ENCODE results near the gene RBMS2.
"Not testable (repeated sequence)": the region's sequence is repeated elsewhere in the genome, so short reads cannot be mapped to it uniquely, and the experiment has no call there.

The RBMS2 gene

DNA sequence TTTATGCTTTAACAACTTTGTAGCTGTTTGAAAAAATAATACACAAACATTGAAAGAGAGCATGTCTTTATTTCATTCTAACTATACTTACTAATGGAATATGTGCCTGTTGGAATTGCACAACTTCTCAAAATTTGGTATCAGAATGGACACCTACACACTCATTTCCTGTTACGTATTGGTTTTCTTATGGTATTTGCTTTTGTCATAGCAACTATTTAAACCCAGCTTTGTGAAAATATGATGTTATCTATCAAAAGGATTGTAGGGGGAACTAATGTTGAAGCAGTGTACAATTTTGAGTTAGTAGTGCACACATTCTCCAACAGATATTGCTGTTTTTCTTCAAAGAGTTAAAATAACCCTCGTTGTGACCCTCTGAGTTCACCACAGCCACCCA is 52.6 kb downstream of the RBMS2 start:
- Histone ChIP-seq H3K27ac (ENCODE audit: insufficient read depth, low read length, poor library complexity, severe bottlenecking) (no peak overlapping the region), H3K9me3 (ENCODE audit: control insufficient read depth, low read length) (no peaks in the 10 kb centered on the region), H3K36me3 (ENCODE audit: control insufficient read depth, insufficient read depth, low read length) (no peaks in the 10 kb centered on the region), H3K4me3 (ENCODE audit: insufficient read depth, low read depth, low read length, poor library complexity, severe bottlenecking) (no peak overlapping the region), H3K4me1 (ENCODE audit: control insufficient read depth, insufficient read depth, low read length, poor library complexity, severe bottlenecking) (peaks cover 10% of the 10 kb centered on the region), H3K27me3 (replicated peaks; ENCODE audit: control insufficient read depth, insufficient read depth, low read length, poor library complexity, severe bottlenecking) (no peaks in the 10 kb centered on the region)
- DNase-seq: no peak

DNA sequence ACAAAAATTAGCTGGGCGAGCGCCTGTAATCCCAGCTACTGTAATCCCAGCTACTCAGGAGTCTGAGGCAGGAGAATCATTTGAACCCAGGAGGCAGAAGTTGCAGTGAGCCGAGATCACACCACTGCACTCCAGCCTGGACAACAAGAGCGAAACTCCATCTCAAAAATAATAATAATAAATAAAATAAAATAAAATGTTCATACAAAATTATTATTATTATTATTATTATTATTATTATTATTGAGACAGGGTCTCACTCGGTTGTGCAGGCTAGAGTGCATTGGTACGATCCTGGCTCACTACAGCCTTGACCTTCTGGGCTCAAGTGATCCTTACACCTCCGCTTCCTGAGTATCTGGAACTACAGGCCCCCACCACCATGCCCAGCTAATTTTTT is 55.6 kb downstream of the RBMS2 start:
- H3K9me3 ChIP-seq (ENCODE audit: control insufficient read depth, low read length); H3K27me3 ChIP-seq (replicated peaks; ENCODE audit: control insufficient read depth, insufficient read depth, low read length, poor library complexity, severe bottlenecking); DNase-seq; H3K36me3 ChIP-seq (ENCODE audit: control insufficient read depth, insufficient read depth, low read length); H3K4me3 ChIP-seq (ENCODE audit: insufficient read depth, low read depth, low read length, poor library complexity, severe bottlenecking); H3K4me1 ChIP-seq (ENCODE audit: control insufficient read depth, insufficient read depth, low read length, poor library complexity, severe bottlenecking); H3K27ac ChIP-seq (ENCODE audit: insufficient read depth, low read length, poor library complexity, severe bottlenecking): not testable (repeated sequence)

DNA sequence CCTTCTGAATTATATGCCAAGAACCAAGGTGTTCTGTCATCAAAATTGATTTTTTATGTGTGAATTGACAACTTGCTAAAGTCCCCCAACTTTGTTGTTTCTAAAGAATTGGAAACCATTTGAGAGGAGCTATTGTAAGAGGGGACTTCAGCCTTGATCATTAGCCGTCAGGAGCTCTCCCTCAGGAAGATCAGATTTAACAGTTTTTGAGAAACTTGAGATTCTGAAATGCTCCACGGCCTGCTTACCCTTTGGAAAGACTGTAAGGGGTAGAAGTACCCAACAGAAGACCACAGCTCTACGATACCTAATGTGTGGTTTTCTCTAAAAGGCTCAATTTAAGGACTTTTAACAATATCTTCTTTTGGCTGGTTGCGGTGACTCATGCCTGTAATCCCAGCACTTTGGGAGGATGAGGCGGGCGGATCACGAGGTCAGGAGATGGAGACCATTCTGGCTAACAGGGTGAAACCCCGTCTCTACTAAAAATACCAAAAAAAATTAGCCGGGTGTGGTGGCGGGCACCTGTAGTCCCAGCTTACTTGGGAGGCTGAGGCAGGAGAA is 57.4 kb downstream of the RBMS2 start:
- no peaks in the 10 kb centered on the region for H3K36me3 ChIP-seq (ENCODE audit: control insufficient read depth, insufficient read depth, low read length)
- no peak overlapping the region for H3K27ac ChIP-seq (ENCODE audit: insufficient read depth, low read length, poor library complexity, severe bottlenecking)
- DNase-seq: no peak
- H3K4me3 ChIP-seq (ENCODE audit: insufficient read depth, low read depth, low read length, poor library complexity, severe bottlenecking): no peak overlapping the region
- H3K4me1 ChIP-seq (ENCODE audit: control insufficient read depth, insufficient read depth, low read length, poor library complexity, severe bottlenecking): peaks cover 10% of the 10 kb centered on the region
- H3K9me3 ChIP-seq (ENCODE audit: control insufficient read depth, low read length): no peaks in the 10 kb centered on the region
- H3K27me3 ChIP-seq (replicated peaks; ENCODE audit: control insufficient read depth, insufficient read depth, low read length, poor library complexity, severe bottlenecking): no peaks in the 10 kb centered on the region

DNA sequence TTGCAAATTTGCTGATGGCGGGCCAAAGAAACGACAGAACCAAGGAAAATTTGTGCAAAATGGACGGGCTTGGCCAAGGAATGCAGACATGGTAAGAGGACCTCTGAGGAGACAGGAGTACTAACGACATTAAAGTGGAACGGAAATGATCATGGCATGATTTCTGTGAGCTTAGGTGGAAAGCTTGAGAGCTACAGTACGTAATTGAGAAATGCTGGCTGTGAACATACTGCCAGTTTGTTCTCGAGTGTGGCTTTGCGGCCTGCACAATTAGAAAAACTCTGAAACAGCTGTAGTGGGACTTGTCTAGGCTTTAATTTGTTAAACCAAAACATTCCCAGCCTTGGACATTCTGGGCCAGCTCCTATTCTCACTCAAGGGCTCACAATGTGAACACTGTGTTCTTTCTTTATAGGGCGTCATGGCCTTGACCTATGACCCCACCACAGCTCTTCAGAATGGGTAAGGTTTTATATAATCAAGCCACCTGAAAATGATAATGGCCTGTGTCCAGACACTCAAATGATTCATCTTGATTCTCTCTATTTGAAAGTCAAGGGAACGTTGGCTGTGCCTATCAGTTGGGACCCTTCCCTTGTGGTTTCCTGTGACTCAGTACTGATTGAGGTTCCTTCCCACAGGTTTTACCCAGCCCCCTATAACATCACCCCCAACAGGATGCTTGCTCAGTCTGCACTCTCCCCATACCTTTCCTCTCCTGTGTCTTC is 60.0 kb downstream of the RBMS2 start:
- Histone ChIP-seq H3K4me1 (ENCODE audit: control insufficient read depth, insufficient read depth, low read length, poor library complexity, severe bottlenecking) (peaks cover 10% of the 10 kb centered on the region), H3K27me3 (replicated peaks; ENCODE audit: control insufficient read depth, insufficient read depth, low read length, poor library complexity, severe bottlenecking) (no peaks in the 10 kb centered on the region), H3K9me3 (ENCODE audit: control insufficient read depth, low read length) (no peaks in the 10 kb centered on the region), H3K36me3 (ENCODE audit: control insufficient read depth, insufficient read depth, low read length) (no peaks in the 10 kb centered on the region), H3K27ac (ENCODE audit: insufficient read depth, low read length, poor library complexity, severe bottlenecking) (no peak overlapping the region), H3K4me3 (ENCODE audit: insufficient read depth, low read depth, low read length, poor library complexity, severe bottlenecking) (no peak overlapping the region)
- DNase-seq: peak in 2 of 3 donors; percentile 6 to 13

DNA sequence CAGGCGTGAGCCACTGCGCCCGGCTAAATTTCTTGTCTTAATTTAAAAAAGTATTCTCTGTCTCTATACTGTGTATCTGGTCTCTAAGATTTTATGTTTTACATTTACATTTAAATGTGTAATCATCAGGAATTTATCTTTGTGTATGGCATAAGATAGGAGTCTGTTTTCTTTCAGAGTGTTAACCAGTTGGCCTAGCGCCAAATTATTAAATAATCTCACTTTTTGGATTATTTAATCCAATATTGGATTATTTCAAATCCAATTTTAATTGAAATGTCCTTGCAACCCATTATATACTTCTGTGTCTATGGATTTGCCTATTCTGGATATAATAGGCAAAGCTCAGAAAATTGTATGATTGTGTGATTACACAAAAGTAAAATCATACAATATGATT is 63.5 kb downstream of the RBMS2 start:
- Histone ChIP-seq H3K36me3 (ENCODE audit: control insufficient read depth, insufficient read depth, low read length) (no peaks in the 10 kb centered on the region), H3K9me3 (ENCODE audit: control insufficient read depth, low read length) (no peaks in the 10 kb centered on the region), H3K27me3 (replicated peaks; ENCODE audit: control insufficient read depth, insufficient read depth, low read length, poor library complexity, severe bottlenecking) (no peaks in the 10 kb centered on the region), H3K4me1 (ENCODE audit: control insufficient read depth, insufficient read depth, low read length, poor library complexity, severe bottlenecking) (peaks cover 10% of the 10 kb centered on the region), H3K27ac (ENCODE audit: insufficient read depth, low read length, poor library complexity, severe bottlenecking) (no peak overlapping the region), H3K4me3 (ENCODE audit: insufficient read depth, low read depth, low read length, poor library complexity, severe bottlenecking) (no peak overlapping the region)
- DNase-seq: no peak

DNA sequence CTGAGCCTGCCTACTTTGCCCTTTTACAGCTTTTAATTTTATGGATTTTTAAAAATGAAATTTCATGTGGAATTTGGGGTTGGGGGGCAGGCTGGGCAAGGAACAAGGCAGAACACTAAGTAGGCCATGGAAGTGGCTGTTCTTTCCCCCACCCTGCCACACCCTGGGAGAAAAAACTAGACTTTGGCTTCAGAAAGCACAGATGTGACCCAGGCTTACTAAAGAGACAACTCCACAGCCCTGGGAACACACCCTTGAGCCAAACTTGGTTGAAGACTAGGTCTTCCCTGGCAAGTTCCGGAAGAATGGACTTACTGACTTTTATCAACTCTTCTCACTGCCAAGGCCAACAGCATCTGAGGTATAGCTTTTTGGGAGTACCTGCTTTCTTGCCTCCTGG is 68.2 kb downstream of the RBMS2 start:
- no peaks in the 10 kb centered on the region for H3K4me1 ChIP-seq (ENCODE audit: control insufficient read depth, insufficient read depth, low read length, poor library complexity, severe bottlenecking)

DNA sequence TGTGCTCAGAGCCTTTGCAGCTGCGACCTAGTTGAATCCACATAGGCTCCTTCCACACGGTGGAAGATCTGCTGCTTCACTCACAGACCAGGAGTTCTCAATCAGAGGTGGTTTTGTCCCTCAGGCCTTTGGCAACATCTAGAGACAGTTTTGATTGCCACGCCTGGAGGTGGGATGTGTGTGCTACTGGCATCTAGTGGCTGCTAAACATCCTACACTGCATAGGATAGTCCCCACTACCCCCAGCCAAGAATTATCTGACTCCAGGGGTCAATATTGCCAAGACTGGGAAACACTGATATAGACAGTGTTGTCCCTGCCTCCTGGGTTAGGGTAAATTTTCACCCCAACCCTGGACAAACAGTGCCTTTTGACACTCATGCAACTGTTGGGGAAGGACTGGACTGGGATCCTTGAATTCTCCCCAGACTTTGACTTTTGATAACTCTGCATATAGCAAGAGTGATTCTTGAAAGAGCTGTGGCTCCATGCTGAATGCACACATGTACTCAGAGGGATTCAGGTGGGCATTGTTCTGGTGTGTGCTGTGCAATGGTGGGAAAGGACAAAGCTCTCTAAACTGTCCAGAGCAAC is 68.7 kb downstream of the RBMS2 start:
- no peak for DNase-seq

More for the DNA sequence above, 68.2 kb downstream of the RBMS2 start:
- Histone ChIP-seq H3K4me3 (ENCODE audit: insufficient read depth, low read depth, low read length, poor library complexity, severe bottlenecking) (no peak overlapping the region), H3K27me3 (replicated peaks; ENCODE audit: control insufficient read depth, insufficient read depth, low read length, poor library complexity, severe bottlenecking) (no peaks in the 10 kb centered on the region), H3K9me3 (ENCODE audit: control insufficient read depth, low read length) (no peaks in the 10 kb centered on the region), H3K36me3 (ENCODE audit: control insufficient read depth, insufficient read depth, low read length) (no peaks in the 10 kb centered on the region), H3K27ac (ENCODE audit: insufficient read depth, low read length, poor library complexity, severe bottlenecking) (no peak overlapping the region)
- no peak for DNase-seq

DNA sequence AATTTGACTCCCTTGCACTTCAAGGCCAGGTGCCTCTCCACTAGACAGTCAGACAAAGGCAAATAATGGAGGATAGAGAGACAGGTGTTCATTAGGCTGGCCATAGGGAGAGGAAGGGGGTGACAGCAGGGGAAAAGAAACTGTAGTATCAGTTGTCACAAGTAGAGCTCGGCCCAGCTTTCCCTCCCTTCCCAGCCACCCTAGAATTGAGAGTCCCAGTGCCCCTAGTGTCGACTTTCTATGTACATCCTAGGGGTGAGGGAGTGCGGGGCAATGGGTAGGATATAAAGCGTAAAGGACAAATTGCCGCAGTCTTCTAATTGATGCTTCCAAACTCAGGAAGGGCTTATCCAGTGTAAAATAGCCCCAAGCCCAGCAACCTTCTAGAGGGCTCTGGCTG is 69.5 kb downstream of the RBMS2 start:
- no peak overlapping the region for H3K27ac ChIP-seq (ENCODE audit: insufficient read depth, low read length, poor library complexity, severe bottlenecking)
- H3K36me3 ChIP-seq (ENCODE audit: control insufficient read depth, insufficient read depth, low read length): no peaks in the 10 kb centered on the region
- no peaks in the 10 kb centered on the region for H3K27me3 ChIP-seq (replicated peaks; ENCODE audit: control insufficient read depth, insufficient read depth, low read length, poor library complexity, severe bottlenecking)
- H3K4me1 ChIP-seq (ENCODE audit: control insufficient read depth, insufficient read depth, low read length, poor library complexity, severe bottlenecking): no peaks in the 10 kb centered on the region
- H3K9me3 ChIP-seq (ENCODE audit: control insufficient read depth, low read length): no peaks in the 10 kb centered on the region
- no peak overlapping the region for H3K4me3 ChIP-seq (ENCODE audit: insufficient read depth, low read depth, low read length, poor library complexity, severe bottlenecking)
- DNase-seq: no peak

More for the DNA sequence above, 68.7 kb downstream of the RBMS2 start:
- Histone ChIP-seq H3K27me3 (replicated peaks; ENCODE audit: control insufficient read depth, insufficient read depth, low read length, poor library complexity, severe bottlenecking) (no peaks in the 10 kb centered on the region), H3K36me3 (ENCODE audit: control insufficient read depth, insufficient read depth, low read length) (no peaks in the 10 kb centered on the region), H3K27ac (ENCODE audit: insufficient read depth, low read length, poor library complexity, severe bottlenecking) (no peak overlapping the region), H3K9me3 (ENCODE audit: control insufficient read depth, low read length) (no peaks in the 10 kb centered on the region), H3K4me1 (ENCODE audit: control insufficient read depth, insufficient read depth, low read length, poor library complexity, severe bottlenecking) (no peaks in the 10 kb centered on the region), H3K4me3 (ENCODE audit: insufficient read depth, low read depth, low read length, poor library complexity, severe bottlenecking) (no peak overlapping the region)

DNA sequence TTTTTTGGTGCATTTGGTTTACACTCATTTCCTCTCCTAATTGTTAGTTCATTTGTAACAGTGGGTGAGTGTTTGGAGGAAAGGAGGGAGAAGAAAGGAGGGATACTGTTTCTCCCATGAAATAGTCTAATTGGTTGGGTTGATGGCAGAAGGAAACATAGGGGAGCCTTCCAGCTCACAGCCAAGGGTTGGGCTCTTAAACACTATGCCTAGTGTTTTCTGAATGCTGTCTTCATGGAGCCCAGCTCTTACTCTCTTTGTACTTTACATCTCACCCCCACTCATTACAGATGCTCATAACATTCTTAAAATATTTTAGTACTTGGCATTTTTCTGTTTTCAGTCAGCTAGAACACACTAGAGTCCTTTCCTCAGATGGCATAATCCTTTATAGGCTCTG is 70.3 kb downstream of the RBMS2 start:
- Histone ChIP-seq H3K4me1 (ENCODE audit: control insufficient read depth, insufficient read depth, low read length, poor library complexity, severe bottlenecking) (no peaks in the 10 kb centered on the region), H3K27ac (ENCODE audit: insufficient read depth, low read length, poor library complexity, severe bottlenecking) (no peak overlapping the region)
- DNase-seq: no peak

DNA sequence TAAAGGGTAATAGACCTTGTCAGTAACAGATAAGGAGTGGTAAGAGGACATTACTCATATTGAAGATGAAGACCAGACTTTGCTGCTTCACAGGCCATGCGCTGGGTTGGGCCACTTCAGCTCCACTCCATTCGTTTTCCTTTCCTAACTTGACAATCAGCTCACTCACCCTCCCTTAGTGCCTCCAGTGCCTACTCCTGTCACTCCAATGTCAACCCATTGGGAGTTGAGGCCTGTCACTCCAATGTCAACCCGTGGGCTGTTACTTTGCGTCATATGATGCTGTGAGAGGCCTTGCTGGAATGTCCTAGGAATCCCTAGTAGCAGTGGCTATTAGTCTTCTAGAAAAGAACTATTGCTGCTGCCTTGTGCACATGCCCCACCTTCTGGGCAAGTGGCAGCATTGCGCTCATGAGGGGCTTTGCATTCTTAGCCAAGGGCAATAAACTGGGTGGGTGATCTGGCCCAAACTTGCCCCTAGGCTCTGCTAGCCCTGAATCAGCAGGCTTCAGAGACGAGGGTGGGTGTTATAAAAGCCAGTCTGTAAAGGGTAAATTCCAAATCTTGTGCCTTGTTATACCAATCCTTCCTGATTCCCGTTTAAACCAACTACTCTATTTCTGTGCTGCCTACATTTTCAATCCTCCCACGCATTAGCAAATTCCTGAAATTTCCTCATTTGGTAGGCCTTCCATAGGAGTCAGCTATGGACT is 72.4 kb downstream of the RBMS2 start:
- Histone ChIP-seq H3K36me3 (ENCODE audit: control insufficient read depth, insufficient read depth, low read length) (peaks cover 24% of the 10 kb centered on the region), H3K27me3 (replicated peaks; ENCODE audit: control insufficient read depth, insufficient read depth, low read length, poor library complexity, severe bottlenecking) (no peaks in the 10 kb centered on the region), H3K27ac (ENCODE audit: insufficient read depth, low read length, poor library complexity, severe bottlenecking) (no peak overlapping the region), H3K4me3 (ENCODE audit: insufficient read depth, low read depth, low read length, poor library complexity, severe bottlenecking) (no peak overlapping the region), H3K9me3 (ENCODE audit: control insufficient read depth, low read length) (no peaks in the 10 kb centered on the region), H3K4me1 (ENCODE audit: control insufficient read depth, insufficient read depth, low read length, poor library complexity, severe bottlenecking) (no peaks in the 10 kb centered on the region)
- DNase-seq: peak; percentile 30 to 43 (median 32)

More for the DNA sequence above, 70.3 kb downstream of the RBMS2 start:
- H3K36me3 ChIP-seq (ENCODE audit: control insufficient read depth, insufficient read depth, low read length): peaks cover 3% of the 10 kb centered on the region
- no peaks in the 10 kb centered on the region for H3K9me3 ChIP-seq (ENCODE audit: control insufficient read depth, low read length)
- no peak overlapping the region for H3K4me3 ChIP-seq (ENCODE audit: insufficient read depth, low read depth, low read length, poor library complexity, severe bottlenecking)
- no peaks in the 10 kb centered on the region for H3K27me3 ChIP-seq (replicated peaks; ENCODE audit: control insufficient read depth, insufficient read depth, low read length, poor library complexity, severe bottlenecking)
